DLD1 (cell line): Measurements from ENCODE around the gene PLEKHG5.
"Not testable (repeated sequence)": the region's sequence is repeated elsewhere in the genome, so short reads cannot be mapped to it uniquely, and the experiment has no call there.

ENCODE experiments used
- in situ Hi-C: cut with HindIII; loops from 2 replicates; pipeline ENCODE4 v1.10.0; 2017; ENCODE audit warnings: low sequenced_read_pairs

Gene PLEKHG5

GRCh38 chr1:6447016-6447817 is 44.2 kb downstream of the PLEKHG5 start:
- in situ Hi-C loops: no loop called here

GRCh38 chr1:6446665-6447015 is 44.8 kb downstream of the PLEKHG5 start:
- in situ Hi-C loops: no loop called here

- in situ Hi-C loops: not testable (repeated sequence)
Observed at GRCh38 chr1:6445929-6446328, 45.5 kb downstream of the PLEKHG5 start.

GRCh38 chr1:6445062-6445763 is 46.3 kb downstream of the PLEKHG5 start:
- in situ Hi-C loops: no loop called here

GRCh38 chr1:6444377-6444776 is 47.1 kb downstream of the PLEKHG5 start:
- in situ Hi-C loops: no loop called here

- in situ Hi-C loops: no loop called here
Observed at GRCh38 chr1:6443339-6444115, 47.9 kb downstream of the PLEKHG5 start.

GRCh38 chr1:6441586-6441985 is 49.9 kb downstream of the PLEKHG5 start:
- in situ Hi-C loops: no loop called here

- in situ Hi-C loops: no loop called here
Observed at GRCh38 chr1:6440198-6441126, 51.0 kb downstream of the PLEKHG5 start.

GRCh38 chr1:6438047-6438525 is 53.4 kb downstream of the PLEKHG5 start:
- in situ Hi-C loops: no loop called here

- in situ Hi-C loops: not testable (repeated sequence)
Observed at GRCh38 chr1:6437012-6437700, 54.3 kb downstream of the PLEKHG5 start.

GRCh38 chr1:6436277-6436676 is 55.2 kb downstream of the PLEKHG5 start:
- in situ Hi-C loops: not testable (repeated sequence)

- in situ Hi-C loops: no loop called here
Observed at GRCh38 chr1:6435547-6435946, 55.9 kb downstream of the PLEKHG5 start.

- in situ Hi-C loops: no loop called here
Observed at GRCh38 chr1:6435129-6435528, 56.3 kb downstream of the PLEKHG5 start.

- in situ Hi-C loops: no loop called here
Observed at GRCh38 chr1:6434186-6434585, 57.3 kb downstream of the PLEKHG5 start.

GRCh38 chr1:6431645-6432579 is 59.6 kb downstream of the PLEKHG5 start:
- in situ Hi-C loops: not testable (repeated sequence)

- in situ Hi-C loops: not testable (repeated sequence)
Observed at GRCh38 chr1:6429660-6430411, 61.6 kb downstream of the PLEKHG5 start.

GRCh38 chr1:6428453-6428852 is 63.0 kb downstream of the PLEKHG5 start:
- in situ Hi-C loops: not testable (repeated sequence)
